NCI-H446 treated with DMSO at 0.1 percent for 48 hours (cell line): Measurements from ENCODE around the gene NKTR.
"Not testable (repeated sequence)": the region's sequence is repeated elsewhere in the genome, so short reads cannot be mapped to it uniquely, and the experiment has no call there.

ENCODE experiments used
- DNase-seq: peaks from one replicate; lab custom pipeline; 2025; lab: John Stamatoyannopoulos, UW

The NKTR gene

DNA sequence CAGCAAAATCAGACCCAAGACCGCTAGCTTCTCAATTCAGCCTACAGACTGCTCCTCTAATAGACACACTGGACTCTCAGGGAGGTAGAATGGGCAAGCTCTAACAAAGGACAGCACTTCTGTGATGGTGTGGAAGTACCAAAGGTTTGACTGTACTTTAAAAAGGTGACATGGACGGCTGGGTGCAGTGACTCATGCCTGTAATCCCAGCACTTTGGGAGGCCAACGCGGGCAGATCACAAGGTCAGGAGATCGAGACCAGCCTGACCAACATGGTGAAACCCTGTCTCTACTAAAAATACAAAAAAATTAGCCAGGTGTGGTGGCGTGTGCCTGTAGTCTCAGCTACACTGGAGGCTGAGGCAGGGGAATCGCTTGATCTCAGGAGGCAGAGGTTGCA is 3.4 kb upstream of the NKTR start:
- DNase-seq: not testable (repeated sequence)

DNA sequence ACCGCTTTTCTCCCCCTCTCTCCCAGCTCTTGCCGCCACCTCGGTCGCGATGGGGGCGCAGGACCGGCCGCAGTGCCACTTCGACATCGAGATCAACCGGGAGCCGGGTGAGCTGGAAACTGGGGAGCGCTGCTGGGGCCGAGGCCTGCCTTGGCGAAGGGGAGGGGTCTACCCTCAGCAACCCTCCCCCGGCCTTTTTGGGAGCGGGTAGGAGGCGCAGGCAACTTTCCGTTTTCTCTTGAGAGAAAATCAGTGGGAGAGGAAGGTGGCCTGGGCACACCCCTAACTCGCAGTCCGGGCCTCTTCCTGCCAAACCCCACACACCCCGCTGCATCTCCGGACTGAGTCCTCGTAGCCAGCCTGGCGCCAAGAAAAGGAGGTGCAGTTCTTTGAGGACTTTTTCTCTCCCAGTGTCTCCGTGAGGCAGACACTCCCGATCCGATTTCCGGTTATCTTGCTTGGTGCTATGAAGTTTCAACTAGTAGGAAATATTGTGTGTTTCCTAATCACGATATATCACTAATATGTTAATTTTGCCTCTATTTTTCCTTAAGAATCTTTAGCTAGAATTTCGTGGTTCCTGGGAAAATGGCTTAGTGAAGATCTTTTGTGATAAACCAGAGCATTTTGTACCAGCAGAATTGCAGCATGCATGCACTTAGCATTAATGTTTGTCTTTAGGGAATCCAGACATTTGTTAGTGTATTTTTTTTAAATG is 631 bp downstream of the NKTR start:
- DNase-seq: no peak

DNA sequence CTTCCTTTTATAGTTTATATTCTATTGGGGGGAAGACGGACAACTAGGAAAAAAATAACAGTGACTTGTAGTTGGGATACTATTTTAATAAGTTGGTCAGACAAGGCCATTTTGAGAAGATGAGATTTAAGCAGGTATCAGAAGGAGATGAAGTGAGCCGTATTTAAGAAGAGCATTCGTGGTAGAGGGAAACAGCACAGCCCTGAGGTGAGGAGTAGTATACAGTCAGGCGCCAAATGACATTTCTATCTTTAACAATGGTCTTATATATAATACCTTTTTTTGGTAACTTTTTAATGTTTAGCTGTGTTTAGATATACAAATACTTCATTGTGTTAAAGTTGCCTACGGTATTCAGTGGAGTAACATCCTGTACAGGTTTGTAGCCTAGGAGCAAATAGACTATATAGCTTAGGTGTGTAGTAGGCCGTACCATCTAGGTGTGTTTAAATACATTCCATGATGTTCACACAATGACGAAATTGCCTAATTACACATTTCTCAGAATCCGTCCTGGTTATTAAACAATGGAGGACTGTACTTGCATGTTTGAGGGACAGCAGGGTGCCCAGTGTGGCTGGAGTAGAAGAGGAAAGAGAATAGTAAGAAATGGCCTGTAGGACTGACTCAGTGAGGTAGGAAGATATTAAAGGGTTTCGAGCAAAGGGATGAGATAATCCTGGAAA is 1.6 kb downstream of the NKTR start:
- DNase-seq: no peak

DNA sequence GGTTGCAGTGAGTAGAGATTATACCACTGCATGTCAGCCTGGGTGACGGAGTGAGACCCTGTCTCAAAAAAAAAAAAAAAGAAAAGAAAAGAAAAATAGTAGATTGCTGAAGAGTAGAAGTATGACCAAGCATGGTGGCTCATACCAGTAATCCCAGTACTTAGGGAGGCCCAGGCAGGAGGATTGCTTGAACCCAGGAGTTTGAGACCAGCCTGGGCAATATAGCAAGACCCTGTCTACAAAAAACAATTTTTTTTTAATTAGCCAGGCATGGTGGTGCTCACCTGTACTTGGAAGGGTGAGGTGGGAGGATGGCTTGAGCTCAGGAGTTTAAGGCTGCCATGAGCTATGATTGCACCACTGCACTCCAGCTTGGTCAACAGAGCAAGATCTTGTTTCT is 2.5 kb downstream of the NKTR start:
- DNase-seq: no peak

- DNase-seq: no peak
Measured at GRCh38 chr3:42605546-42606173, 5.2 kb downstream of the NKTR start.

DNA sequence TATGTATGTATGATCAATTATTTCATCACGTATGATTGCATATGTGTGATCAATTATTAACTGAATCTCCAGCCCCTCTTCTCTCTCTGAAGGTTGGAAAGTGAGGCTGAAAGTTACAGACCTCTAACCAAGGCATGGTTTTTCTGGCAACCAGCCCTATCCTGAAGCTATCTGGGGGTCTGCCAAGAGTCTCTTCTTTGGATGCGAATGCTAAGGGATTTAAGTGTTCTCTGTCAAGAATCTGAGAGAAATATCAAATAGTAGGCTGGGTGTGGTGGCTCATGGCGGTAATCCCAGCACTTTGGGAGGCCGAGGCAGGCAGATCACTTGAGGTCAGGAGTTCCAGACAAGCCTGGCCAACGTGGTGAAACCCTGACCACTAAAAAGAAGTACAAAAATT is 8.1 kb downstream of the NKTR start:
- peak; percentile 48 for DNase-seq

DNA sequence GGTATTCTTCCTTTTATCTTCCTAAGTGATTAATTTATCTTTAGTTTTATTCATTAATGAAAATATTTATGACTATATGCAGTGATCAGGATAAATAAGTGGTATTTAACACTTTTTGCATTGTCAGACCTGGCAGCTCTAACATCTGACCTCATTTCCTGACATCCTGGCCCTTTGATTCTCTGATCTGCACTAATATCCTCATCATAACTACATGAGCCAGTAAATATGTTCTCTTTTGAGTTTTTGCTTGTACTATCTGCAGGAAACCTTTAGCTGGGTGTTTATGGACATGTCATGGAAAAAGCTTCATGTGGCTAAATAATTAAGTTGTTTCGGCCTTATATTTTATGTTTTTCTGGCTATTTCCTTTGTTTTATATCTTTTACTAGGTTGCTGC is 10.5 kb downstream of the NKTR start:
- DNase-seq: no peak

DNA sequence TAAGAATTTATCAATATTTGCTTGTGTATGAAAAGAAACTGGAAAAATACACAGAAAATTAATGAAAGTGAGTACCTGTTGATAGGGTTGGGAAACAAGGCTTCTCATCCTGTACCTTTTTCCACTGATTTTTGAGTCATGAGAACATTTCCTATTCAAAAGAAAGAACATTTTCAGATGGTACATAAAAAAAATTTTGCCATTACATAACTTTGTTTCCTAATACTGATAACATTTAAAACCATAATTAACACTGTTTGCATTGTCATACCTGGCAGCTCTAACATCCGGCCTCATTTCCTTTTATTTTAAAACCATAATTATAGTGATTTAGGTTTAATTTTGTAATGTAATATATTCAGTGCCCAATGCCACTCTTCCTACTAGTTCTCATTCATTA is 11.7 kb downstream of the NKTR start:
- DNase-seq: no peak

GRCh38 chr3:42612928-42613327 is 12.4 kb downstream of the NKTR start:
- DNase-seq: no peak

- no peak for DNase-seq
Measured at GRCh38 chr3:42613462-42613861, 13.0 kb downstream of the NKTR start.

GRCh38 chr3:42631620-42632019 is 31.1 kb downstream of the NKTR start:
- DNase-seq: no peak

DNA sequence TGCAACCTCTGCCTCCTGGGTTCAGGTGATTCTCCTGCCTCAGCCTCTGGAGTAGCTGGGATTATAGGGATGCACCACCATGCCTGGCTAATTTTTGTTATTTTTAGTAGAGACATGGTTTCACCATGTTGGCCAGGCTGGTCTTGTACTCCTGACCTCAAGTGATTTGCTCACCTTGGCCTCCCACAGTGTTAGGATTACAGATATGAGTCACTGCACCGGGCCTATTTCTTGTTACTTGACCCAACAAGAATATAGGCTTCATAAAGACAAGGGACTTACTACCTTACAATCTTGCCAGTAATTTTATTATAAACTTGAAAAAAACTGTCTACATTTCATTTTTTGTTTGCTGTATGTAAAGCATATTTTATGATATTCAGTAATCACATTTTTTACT is 31.7 kb downstream of the NKTR start:
- DNase-seq: no peak

- no peak for DNase-seq
Measured at GRCh38 chr3:42633544-42633943, 33.1 kb downstream of the NKTR start.

GRCh38 chr3:42635111-42635510 is 34.6 kb downstream of the NKTR start:
- DNase-seq: no peak

DNA sequence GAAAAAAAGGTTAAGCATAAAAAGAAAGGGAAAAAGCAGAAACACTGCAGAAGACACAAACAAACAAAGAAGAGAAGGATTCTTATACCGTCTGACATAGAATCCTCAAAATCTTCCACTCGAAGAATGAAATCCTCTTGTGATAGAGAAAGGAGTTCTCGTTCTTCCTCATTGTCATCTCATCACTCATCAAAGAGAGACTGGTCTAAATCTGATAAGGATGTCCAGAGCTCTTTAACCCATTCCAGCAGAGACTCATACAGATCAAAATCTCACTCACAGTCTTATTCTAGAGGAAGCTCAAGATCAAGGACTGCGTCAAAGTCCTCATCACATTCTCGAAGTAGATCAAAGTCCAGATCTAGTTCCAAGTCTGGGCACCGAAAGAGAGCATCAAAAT is 36.5 kb downstream of the NKTR start:
- DNase-seq: no peak

DNA sequence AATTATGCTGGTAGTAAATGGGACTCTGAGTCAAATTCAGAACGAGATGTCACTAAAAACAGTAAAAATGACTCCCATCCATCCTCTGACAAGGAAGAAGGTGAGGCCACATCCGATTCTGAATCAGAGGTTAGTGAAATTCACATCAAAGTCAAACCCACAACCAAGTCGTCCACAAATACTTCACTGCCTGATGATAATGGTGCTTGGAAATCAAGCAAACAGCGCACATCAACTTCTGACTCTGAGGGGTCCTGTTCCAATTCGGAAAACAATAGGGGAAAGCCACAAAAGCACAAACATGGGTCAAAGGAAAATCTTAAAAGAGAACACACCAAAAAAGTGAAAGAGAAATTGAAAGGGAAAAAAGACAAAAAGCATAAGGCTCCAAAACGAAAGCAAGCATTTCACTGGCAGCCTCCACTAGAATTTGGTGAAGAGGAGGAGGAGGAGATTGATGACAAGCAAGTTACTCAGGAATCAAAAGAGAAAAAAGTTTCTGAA is 37.9 kb downstream of the NKTR start:
- no peak for DNase-seq

DNA sequence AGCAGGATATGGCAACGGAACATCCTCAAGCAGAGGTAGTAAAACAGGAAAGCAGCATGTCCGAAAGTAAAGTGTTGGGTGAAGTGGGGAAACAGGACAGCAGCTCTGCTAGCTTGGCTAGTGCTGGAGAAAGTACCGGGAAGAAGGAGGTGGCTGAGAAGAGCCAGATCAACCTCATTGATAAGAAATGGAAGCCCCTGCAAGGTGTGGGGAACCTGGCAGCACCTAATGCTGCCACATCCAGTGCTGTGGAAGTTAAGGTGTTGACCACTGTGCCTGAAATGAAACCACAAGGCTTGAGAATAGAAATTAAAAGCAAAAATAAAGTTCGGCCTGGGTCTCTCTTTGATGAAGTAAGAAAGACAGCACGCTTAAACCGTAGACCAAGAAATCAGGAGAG is 38.7 kb downstream of the NKTR start:
- no peak for DNase-seq

DNA sequence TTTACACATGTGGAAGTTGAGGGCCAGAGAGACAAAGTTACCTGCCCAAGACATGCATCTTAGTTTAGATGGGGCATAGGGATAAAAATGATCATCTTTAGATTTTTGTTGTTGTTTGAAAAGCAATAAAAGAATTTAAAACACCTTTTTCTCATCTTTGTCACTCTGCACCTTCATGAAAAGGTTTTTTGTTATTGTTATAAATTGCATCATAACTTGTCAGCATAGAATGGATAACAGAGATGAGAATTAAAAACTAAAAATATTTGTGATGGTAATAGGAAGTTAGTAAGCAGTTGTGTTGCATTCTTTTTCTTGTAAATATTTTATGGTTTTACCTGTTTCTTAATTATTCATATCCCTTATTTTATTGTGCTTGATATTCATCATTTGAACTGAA is 39.6 kb downstream of the NKTR start:
- no peak for DNase-seq

- DNase-seq: no peak
Measured at GRCh38 chr3:42640771-42641370, 40.4 kb downstream of the NKTR start.

DNA sequence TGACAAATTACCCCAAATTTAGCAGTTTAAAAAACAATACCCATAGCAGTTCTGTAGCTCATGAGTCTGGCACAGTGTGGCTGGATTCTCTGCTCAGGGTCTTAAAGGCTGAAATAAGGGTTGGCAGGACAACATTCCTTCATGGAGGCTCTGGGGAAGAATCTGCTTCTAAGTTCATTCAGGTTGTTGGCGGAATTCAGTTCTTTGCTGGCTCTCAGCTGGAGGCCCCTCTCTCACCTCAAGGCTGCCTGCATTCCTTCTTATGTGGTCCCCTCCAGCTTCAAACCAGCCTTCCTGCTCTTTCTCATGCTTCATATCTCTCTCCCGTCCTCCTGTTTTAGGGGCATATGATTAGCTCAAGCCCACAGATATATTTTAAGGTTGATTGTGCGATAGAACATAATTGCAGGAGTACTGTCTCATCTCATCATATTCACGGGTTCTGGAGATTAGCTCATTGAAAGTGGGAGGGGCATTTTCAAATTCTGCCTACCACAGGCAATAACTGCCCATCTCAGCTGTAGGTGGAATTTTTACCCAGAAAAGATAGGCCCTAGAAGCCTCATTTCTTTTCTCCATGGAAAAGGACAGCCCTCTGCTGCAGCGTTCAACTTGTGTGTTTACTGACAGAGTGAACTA is 47.5 kb downstream of the NKTR start:
- no peak for DNase-seq

- no peak for DNase-seq
Measured at GRCh38 chr3:42649006-42649405, 48.5 kb downstream of the NKTR start.

DNA sequence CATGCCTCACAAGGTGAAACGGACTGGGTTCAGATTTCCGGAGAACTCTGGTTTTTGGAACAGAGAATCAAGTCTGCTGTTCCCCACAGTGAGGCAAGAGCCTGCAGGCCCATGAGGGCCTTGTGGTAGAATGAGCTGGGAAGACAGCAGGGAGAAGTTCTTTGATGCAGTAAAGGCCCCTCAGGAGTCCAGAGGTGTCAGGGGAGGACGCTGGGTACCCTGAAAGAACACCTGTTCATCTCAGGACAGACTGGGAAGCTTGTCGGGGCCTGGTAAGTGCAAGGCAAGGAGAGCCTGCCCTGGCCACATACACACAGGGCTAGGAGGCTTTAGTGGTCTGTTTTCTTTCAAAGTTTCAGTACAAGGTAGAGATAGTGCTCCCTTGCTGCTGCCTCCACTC is 49.3 kb downstream of the NKTR start:
- DNase-seq: no peak
